ENCODE measurements around the gene SLC25A19.
"Not testable (repeated sequence)": the region's sequence is repeated elsewhere in the genome, so short reads cannot be mapped to it uniquely, and the experiment has no call there.

Gene SLC25A19

GRCh38 chr17:75301502-75302206 lies 12.4 kb upstream of the SLC25A19 start:
- DNase-seq (ENCODE audit: low read depth in 2 of 2, low spot score in 1 of 2), result no peak

GRCh38 chr17:75301049-75301448 lies 11.8 kb upstream of the SLC25A19 start:
- DNase-seq (ENCODE audit: low read depth in 2 of 2, low spot score in 1 of 2), result no peak

- no peak for DNase-seq (ENCODE audit: low read depth in 2 of 2, low spot score in 1 of 2)
Observed at GRCh38 chr17:75300280-75300679, 11.0 kb upstream of the SLC25A19 start.

- DNase-seq (ENCODE audit: low read depth in 2 of 2, low spot score in 1 of 2), result no peak
Observed at GRCh38 chr17:75295201-75296158, 6.2 kb upstream of the SLC25A19 start.

GRCh38 chr17:75292810-75293448 lies 3.7 kb upstream of the SLC25A19 start:
- DNase-seq (ENCODE audit: low read depth in 2 of 2, low spot score in 1 of 2), result not testable (repeated sequence)

GRCh38 chr17:75289832-75290337 lies 652 bp upstream of the SLC25A19 start:
- DNase-seq (ENCODE audit: low read depth in 2 of 2, low spot score in 1 of 2), result peak; percentile 22

- peak in 1 of 2 donors; percentile 9 for DNase-seq (ENCODE audit: low read depth in 2 of 2, low spot score in 1 of 2)
Observed at GRCh38 chr17:75288770-75289114, 491 bp downstream of the SLC25A19 start.

- no peak for DNase-seq (ENCODE audit: low read depth in 2 of 2, low spot score in 1 of 2)
Observed at GRCh38 chr17:75288359-75288758, 874 bp downstream of the SLC25A19 start.

GRCh38 chr17:75287221-75287620 lies 2.0 kb downstream of the SLC25A19 start:
- DNase-seq (ENCODE audit: low read depth in 2 of 2, low spot score in 1 of 2), result no peak

- DNase-seq (ENCODE audit: low read depth in 2 of 2, low spot score in 1 of 2), result no peak
Observed at GRCh38 chr17:75285123-75285522, 4.1 kb downstream of the SLC25A19 start.

GRCh38 chr17:75280189-75280588 lies 9.0 kb downstream of the SLC25A19 start:
- not testable (repeated sequence) for DNase-seq (ENCODE audit: low read depth in 2 of 2, low spot score in 1 of 2)

GRCh38 chr17:75277664-75278071 lies 11.6 kb downstream of the SLC25A19 start:
- DNase-seq (ENCODE audit: low read depth in 2 of 2, low spot score in 1 of 2), result no peak

- DNase-seq (ENCODE audit: low read depth in 2 of 2, low spot score in 1 of 2), result no peak
Observed at GRCh38 chr17:75273977-75274708, 15.1 kb downstream of the SLC25A19 start.

GRCh38 chr17:75272848-75273184 lies 16.4 kb downstream of the SLC25A19 start:
- no peak for DNase-seq (ENCODE audit: low read depth in 2 of 2, low spot score in 1 of 2)

- DNase-seq (ENCODE audit: low read depth in 2 of 2, low spot score in 1 of 2), result no peak
Observed at GRCh38 chr17:75271955-75272847, 17.0 kb downstream of the SLC25A19 start.

GRCh38 chr17:75271233-75271954 lies 17.8 kb downstream of the SLC25A19 start:
- peak; percentile 61 to 74 for DNase-seq (ENCODE audit: low read depth in 2 of 2, low spot score in 1 of 2)

GRCh38 chr17:75270966-75271232 lies 18.3 kb downstream of the SLC25A19 start, which contains the start of gene MIF4GD:
TSS of gene MIF4GD (minus strand) at chr17:75271231. CDS start at chr17:75270195, 1,036 bp downstream.
- no peak for DNase-seq (ENCODE audit: low read depth in 2 of 2, low spot score in 1 of 2)

- peak in 1 of 2 donors; percentile 7 for DNase-seq (ENCODE audit: low read depth in 2 of 2, low spot score in 1 of 2)
Observed at GRCh38 chr17:75270218-75270965, 18.8 kb downstream of the SLC25A19 start.

GRCh38 chr17:75269844-75270217 lies 19.4 kb downstream of the SLC25A19 start:
- no peak for DNase-seq (ENCODE audit: low read depth in 2 of 2, low spot score in 1 of 2)
